Amygdala (tissue), 56 donors: ENCODE results near the gene SOX10.

Source experiments
- DNase-seq, 56 donors: peaks; one replicate each; lab custom pipeline; 2025; lab: John Stamatoyannopoulos, UW

The SOX10 gene

DNA sequence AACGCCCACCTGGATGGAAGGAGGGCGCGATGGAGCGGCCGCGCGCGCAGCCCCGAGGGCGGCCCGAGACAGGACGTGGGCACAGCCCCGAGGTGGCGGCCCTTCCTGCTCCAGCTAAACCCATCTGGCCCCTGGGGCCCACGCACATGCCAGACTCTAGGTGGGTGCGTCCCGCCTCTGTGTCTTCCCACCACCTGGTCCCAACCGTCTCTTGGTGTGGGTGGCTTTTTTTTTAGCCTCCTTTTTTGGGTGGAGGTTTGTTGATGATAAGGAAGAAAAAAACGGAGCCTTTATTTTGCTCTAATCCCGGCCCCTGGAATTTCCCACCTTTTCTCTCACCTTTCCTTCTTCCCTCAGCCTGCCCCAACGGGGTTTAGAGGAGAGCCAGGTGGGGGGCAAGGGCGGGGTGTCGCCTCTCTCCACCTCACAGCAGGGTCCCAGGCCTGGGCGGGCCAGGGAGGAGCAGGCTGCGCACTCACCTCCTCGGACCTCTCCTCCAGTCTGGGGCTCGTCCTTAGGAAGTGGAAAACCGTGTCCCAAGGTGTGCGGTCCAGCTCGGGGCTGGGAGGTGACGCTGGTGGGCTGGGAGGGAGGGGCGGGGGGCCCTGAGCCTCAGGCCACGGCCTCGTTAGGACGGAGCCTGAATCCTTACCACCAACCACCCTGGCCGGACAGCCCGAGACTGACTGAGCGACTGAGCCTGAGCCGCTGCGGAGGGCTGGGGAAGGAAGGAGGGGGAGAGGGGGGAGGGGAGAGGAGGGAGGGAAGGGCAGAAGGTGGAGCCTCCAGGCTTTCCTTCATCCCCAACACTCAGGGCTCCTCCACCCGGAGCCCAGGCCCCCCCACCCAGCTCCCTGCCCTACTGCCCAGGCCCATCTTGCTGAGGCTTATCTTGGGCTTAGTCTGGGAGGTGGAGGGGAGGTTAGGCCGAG lies at the start of gene SOX10:
SOX10 (minus strand) TSS at position 696 of the 932 bp plus-strand sequence. CDS start 771 bp downstream, outside the sequence.
- DNase-seq, result peak in 49 of 56 donors; percentile 30 to 89 (median 69)

DNA sequence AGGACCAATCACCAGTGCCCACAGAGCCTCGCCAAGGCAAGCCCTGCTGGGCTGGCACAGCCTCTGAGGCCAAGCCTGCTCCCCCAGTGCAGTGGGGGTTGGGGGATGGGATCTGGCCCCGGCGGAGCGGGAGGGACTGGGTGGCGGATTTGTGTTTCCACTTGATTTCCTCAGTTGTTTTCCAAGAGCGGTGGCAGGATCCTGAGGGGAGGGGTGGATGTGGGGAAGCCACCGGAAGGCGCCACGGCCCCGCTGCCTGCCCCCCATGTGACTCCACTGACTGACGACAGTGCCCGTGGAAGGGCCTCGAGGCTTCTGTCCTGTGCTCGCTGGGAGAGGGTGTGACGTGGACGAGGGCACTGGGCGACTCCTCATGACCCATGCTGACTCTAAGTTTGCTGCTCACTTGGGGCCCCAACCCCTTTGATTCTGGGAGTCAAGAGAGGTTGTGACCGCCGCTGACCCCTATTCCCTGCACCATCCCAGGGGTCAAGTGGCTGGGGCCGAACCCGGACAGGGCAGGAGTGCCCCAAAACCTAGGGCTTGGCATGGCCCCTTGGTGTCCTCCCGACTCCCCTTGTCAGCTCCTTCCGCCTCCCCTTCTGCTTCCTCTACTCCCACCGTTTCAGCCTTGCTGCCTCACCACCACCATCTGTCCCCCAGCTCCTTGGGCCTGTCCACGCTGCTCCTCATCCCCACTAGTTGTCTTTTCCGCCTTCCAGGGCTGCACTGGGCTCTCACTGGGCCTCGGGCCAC lies 49.3 kb upstream of the SOX10 start:
- DNase-seq, result peak in 54 of 56 donors; percentile 60 to 95 (median 86)

- no peak for DNase-seq
These were observed 48.5 kb upstream of the SOX10 start for GRCh38 chr22:38032681-38033521.

GRCh38 chr22:38031491-38031890 lies 47.1 kb upstream of the SOX10 start:
- DNase-seq, result peak in 3 of 56 donors; percentile 26 to 38 (median 30)

GRCh38 chr22:38030311-38031133 lies 46.2 kb upstream of the SOX10 start:
- DNase-seq, result no peak

GRCh38 chr22:38029901-38030300 lies 45.5 kb upstream of the SOX10 start:
- DNase-seq, result peak in 6 of 56 donors; percentile 23 to 40 (median 34)

DNA sequence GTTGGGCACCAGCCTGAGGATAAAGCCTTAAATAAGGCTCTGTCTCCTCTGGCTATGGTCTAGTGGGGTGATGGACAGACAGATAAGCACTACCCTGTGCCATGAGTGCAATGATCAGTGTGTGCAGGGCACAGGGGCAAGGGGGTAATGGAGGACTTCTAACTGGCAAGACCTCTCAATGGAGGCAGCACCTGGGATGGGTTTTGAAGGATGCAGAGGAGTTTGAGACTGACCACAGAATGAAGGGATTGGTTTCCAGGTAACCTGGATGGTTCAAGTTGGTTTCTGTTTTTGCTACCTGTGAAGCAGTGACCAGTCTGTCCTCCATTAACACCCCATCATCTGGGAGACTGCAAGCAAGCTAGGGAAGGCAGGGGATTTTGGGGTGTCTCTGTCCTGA lies 45.0 kb upstream of the SOX10 start:
- DNase-seq, result no peak

- DNase-seq, result peak in 3 of 56 donors; percentile 35 to 40 (median 39)
These were observed 44.2 kb upstream of the SOX10 start for GRCh38 chr22:38028344-38029130.

DNA sequence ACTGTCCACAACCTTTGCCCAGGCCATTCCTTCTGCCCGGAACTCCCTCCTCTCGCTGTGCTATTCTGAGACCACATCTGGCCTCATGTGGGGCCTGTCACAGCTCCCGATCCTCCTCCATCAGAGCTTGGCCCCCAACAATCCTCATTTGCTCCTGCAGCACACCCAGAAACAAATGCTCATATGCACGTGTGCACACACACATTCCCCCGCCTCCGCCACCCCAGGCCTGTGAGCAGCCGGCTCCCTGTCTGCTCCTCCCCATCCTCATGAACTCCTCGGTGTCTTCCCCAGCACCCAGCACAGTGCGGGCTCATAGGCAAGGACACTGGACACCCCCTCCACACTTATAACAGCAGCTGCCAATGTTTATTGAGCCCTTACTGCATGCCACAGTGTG lies 43.1 kb upstream of the SOX10 start:
- DNase-seq, result peak in 19 of 56 donors; percentile 33 to 69 (median 44)

GRCh38 chr22:38026130-38027111 lies 42.1 kb upstream of the SOX10 start:
- DNase-seq, result peak in 44 of 56 donors; percentile 42 to 87 (median 66)

DNA sequence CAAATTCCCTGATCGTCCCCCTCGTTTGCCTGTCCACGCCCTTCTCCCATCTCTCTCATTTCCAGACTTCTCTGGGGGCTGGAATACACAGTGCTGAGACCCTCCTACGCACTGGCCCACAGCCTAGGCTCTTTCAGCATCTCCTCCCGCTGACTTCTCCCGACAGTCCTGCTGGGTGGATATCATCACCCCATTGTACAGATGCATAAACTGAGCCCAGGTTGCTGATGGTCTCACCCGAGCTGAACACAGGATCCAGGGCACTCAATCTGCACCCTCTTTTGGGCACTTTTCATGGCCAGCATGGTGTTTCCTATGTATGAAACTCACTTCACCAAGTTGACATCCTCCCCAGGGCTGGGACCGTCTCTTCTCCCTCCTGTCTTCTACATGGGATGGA lies 41.2 kb upstream of the SOX10 start:
- no peak for DNase-seq

- no peak for DNase-seq
These were observed 38.7 kb upstream of the SOX10 start for GRCh38 chr22:38023045-38023444.

- no peak for DNase-seq
These were observed 36.9 kb upstream of the SOX10 start for GRCh38 chr22:38021206-38021605.

DNA sequence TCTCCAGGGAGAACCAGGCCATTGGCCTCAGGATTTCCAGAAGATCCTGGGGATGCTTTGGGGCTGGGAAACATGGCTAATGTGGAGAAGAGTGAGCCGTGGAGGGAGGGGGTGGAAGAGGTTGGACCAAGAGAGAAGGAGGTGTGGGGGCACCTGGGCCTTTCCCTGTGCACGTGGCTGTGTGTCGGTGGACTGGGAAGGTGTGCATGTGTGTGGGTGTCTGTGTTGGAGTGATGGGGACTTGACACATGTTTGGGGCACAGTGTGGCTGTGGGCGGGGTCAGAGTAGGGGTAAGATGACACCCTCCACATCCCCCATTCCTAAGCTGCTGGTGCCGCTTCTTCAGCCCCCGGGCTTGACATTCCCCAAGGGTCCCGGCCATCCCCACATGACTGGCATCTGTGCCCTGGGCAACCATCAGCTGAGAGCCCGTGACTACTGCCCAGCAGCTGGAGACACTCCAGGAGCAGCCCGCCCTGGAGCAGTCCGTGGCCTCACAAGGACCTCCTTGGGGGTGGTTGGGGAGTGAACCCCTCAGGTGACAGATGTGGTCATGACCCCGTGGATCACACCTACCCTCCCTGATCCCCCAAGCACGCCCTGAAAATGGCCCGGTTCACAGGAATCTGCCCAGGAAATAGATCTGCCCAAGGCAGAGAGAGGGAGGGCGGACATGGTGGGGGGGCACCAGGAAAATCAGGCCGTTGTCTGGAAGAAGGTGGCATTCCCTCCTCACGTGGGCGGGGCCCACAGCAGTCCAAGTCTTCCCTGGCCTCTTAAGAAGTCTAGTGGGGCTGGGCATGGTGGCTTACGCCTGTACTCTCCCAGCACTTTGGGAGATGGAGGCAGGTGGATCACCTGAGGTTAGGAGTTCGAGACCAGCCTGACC lies 34.8 kb upstream of the SOX10 start:
- DNase-seq, result peak in 12 of 56 donors; percentile 22 to 56 (median 42)

GRCh38 chr22:38017939-38018885 lies 33.9 kb upstream of the SOX10 start:
- DNase-seq, result no peak
